22Rv1 (cell line): ENCODE results near the gene FBXO42.
"Not testable (repeated sequence)": the region's sequence is repeated elsewhere in the genome, so short reads cannot be mapped to it uniquely, and the experiment has no call there.

ENCODE experiments used
- H3K27ac ChIP-seq: fragments of 450-650 bp; 2 replicates; pipeline ENCODE4 v1.5.1; 2017
- CTCF ChIP-seq: fragments of 450-650 bp; IDR thresholded peaks from 2 replicates; pipeline ENCODE4 v1.5.1; 2017; ENCODE audit warnings: mild to moderate bottlenecking
- ZFX ChIP-seq: fragments of 450-650 bp; IDR thresholded peaks from 2 replicates; pipeline ENCODE4 v1.6.1; 2017; ENCODE audit warnings: antibody characterized with exemption, borderline replicate concordance

Gene FBXO42

GRCh38 chr1:16248603-16249516 lies 103.4 kb downstream of the FBXO42 start:
- peak overlapping the region; percentile 59 for H3K27ac ChIP-seq

DNA sequence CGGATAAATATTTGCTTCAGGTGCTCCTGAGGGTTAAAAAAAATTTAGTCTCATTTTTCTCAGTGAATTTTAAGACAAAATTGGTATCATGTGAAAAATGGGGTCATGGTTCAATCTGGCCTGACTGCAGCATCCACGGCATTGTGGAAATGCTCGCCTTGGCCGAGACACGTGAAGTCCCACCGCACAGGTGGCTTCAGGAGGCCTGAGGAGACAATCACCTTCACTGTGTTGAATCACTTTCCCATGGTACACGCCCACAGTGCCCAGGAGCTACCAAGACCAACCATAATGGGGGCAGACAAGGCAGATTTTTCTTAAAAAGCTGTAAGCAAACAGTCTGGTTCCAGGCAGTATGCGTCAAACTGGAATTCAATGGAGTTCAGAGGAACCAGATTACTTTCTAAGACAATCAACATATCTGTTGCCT lies 104.3 kb downstream of the FBXO42 start:
- H3K27ac ChIP-seq, result peak overlapping the region; percentile 59
- no peak for TF ChIP-seq CTCF
- TF ChIP-seq ZFX, result no peak

More at GRCh38 chr1:16248603-16249516, 103.4 kb downstream of the FBXO42 start:
- TF ChIP-seq ZFX (no peak), CTCF (no peak)

GRCh38 chr1:16247441-16247840 lies 104.8 kb downstream of the FBXO42 start:
- no peak overlapping the region for H3K27ac ChIP-seq
- TF ChIP-seq CTCF (no peak), ZFX (no peak)

DNA sequence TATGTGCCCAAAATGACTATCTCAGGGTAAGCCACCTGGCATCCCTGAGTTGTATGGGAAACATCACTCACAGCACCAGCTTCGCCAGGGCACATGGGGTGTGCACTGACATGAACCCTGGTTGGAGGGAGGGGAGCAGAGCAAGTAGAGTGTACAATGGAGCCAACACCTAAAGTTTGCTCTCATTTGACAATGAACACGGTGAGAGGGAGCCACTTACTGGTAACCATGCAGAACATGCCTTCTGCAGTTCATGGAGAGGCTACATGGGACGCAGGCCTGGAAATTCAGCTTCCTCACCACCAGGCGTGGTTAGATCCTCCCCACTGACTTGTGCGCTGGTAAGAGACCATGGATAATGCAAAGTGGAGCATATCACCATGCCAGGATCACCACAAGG lies 105.3 kb downstream of the FBXO42 start:
- no peak overlapping the region for H3K27ac ChIP-seq
- TF ChIP-seq ZFX (no peak), CTCF (no peak)

DNA sequence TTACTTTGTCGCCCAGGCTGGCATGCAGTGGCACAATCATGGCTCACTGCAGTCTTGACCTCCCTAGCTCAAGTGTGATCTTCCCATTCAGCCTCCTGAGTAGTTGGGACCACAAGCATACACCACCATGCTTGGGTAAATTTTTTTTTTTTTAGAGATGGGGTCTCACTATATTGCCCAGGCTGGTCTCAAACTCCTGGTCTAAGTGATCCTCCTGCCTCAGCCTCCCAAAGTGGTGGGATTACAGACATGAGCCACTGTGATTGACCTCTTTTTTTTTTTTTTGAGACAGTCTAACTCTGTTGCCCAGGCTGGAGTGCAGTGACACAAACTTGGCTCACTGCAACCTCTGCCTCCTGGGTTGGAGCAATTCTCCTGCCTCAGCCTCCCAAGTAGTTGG lies 106.0 kb downstream of the FBXO42 start:
- H3K27ac ChIP-seq, result not testable (repeated sequence)

DNA sequence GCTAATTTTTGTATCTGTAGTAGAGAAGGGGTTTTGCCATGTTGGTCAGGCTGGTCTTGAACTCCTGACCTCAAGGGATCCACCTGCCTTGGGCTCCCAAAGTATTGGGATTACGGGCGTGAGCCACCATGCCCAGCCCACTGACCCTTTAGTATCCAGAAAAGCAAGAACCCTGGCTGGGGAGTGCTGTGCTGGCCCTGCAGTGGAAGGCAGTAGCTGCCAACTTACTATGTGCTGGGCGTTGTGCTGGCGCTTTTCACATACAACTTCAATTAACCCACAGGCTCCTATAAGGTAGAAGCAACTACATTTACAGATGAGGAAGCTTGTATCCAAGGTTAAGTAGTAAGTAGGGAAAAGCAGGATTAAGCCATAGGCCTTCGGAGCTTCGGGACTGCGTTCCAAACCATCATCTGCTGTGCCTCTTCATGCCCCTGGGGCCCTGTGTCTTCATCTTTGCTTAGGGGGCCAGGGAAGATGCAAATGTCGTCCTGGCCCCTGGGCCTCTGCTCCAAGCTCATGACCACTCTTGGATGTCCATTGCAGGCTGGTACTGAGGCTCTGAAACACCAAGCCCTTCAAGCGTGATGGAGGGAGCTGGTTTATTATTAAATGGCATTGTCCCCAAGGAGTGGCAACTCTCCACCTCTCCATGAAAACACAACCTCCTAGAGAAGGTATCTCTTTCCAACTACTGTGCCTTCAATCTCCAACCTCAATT lies 106.6 kb downstream of the FBXO42 start:
- H3K27ac ChIP-seq, result no peak overlapping the region
- TF ChIP-seq ZFX (no peak), CTCF (no peak)

DNA sequence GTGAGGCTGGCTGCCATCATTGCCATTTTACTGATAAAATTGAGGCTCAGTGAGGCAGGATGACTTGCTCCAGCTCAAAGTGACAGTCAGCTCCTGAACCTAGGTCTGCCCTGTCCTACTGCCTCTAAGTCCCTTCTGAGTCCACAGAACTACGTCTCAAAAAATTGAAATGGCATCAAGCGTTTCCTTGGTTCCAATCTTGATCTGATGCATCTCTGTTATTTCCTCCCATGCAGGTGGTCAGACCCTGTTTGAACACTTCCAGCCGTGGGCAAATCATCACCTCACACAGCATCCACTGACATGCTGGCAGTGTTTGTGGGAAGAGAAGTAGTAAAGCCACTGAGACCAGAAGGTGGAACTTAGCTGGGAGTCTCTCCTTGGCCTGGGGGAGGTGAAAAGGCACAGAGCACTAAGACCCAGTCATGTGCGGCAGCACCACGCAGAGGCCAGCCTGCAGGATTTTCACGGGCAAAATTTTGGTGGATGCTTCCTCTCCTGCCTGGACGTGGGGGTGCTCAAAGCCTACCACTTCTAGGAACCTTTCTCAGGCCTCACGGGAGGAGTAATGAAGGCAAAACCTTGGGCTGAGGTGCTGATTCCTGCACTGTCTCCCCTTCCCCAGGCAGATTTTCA lies 107.5 kb downstream of the FBXO42 start:
- H3K27ac ChIP-seq, result no peak overlapping the region

More for the DNA sequence above, 107.5 kb downstream of the FBXO42 start:
- no peak for TF ChIP-seq ZFX
- TF ChIP-seq CTCF, result peak; percentile 67
